ENCODE data around the gene STOML2.

Gene STOML2

GRCh38 chr9:35104586-35104985, 1.7 kb upstream of the STOML2 start:
- no peak overlapping the region for H3K4me3 ChIP-seq (ENCODE audit: low read depth, low read length)
- DNase-seq (ENCODE audit: low read depth): no peak
- TF ChIP-seq MYC (IDR thresholded peaks at IDR 0.05; ENCODE audit: low read depth, low read length): no peak
- TF ChIP-seq, protein P1, sequence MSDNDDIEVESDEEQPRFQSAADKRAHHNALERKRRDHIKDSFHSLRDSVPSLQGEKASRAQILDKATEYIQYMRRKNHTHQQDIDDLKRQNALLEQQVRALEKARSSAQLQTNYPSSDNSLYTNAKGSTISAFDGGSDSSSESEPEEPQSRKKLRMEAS (IDR thresholded peaks at IDR 0.05; ENCODE audit: low read depth, low read length): no peak
- TF ChIP-seq, protein P2, sequence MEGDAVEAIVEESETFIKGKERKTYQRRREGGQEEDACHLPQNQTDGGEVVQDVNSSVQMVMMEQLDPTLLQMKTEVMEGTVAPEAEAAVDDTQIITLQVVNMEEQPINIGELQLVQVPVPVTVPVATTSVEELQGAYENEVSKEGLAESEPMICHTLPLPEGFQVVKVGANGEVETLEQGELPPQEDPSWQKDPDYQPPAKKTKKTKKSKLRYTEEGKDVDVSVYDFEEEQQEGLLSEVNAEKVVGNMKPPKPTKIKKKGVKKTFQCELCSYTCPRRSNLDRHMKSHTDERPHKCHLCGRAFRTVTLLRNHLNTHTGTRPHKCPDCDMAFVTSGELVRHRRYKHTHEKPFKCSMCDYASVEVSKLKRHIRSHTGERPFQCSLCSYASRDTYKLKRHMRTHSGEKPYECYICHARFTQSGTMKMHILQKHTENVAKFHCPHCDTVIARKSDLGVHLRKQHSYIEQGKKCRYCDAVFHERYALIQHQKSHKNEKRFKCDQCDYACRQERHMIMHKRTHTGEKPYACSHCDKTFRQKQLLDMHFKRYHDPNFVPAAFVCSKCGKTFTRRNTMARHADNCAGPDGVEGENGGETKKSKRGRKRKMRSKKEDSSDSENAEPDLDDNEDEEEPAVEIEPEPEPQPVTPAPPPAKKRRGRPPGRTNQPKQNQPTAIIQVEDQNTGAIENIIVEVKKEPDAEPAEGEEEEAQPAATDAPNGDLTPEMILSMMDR (IDR thresholded peaks at IDR 0.05; ENCODE audit: low read depth, low read length): no peak
- no peak for TF ChIP-seq POLR2A (IDR thresholded peaks at IDR 0.05; ENCODE audit: extremely low read depth, insufficient read length)

GRCh38 chr9:35103660-35104191, 795 bp upstream of the STOML2 start:
- peak overlapping the region; percentile 95 for H3K4me3 ChIP-seq (ENCODE audit: low read depth, low read length)
- TF ChIP-seq, protein P1 (IDR thresholded peaks at IDR 0.05; ENCODE audit: low read depth, low read length): no peak
- TF ChIP-seq MYC (IDR thresholded peaks at IDR 0.05; ENCODE audit: low read depth, low read length) (no peak), POLR2A (IDR thresholded peaks at IDR 0.05; ENCODE audit: extremely low read depth, insufficient read length) (no peak)
- TF ChIP-seq, protein P2 (IDR thresholded peaks at IDR 0.05; ENCODE audit: low read depth, low read length): no peak
- no peak for DNase-seq (ENCODE audit: low read depth)

GRCh38 chr9:35102465-35102768, 514 bp downstream of the STOML2 start:
- DNase-seq (ENCODE audit: low read depth): no peak
- TF ChIP-seq, protein P1 (IDR thresholded peaks at IDR 0.05; ENCODE audit: low read depth, low read length): no peak
- no peak for TF ChIP-seq POLR2A (IDR thresholded peaks at IDR 0.05; ENCODE audit: extremely low read depth, insufficient read length)
- TF ChIP-seq, protein P2 (IDR thresholded peaks at IDR 0.05; ENCODE audit: low read depth, low read length): no peak
- no peak for TF ChIP-seq MYC (IDR thresholded peaks at IDR 0.05; ENCODE audit: low read depth, low read length)
- H3K4me3 ChIP-seq (ENCODE audit: low read depth, low read length): peak overlapping the region; percentile 95

- DNase-seq (ENCODE audit: low read depth): peak; percentile 23
- H3K4me3 ChIP-seq (ENCODE audit: low read depth, low read length): no peak overlapping the region
- TF ChIP-seq POLR2A (IDR thresholded peaks at IDR 0.05; ENCODE audit: extremely low read depth, insufficient read length) (no peak), MYC (IDR thresholded peaks at IDR 0.05; ENCODE audit: low read depth, low read length) (no peak)
- TF ChIP-seq, protein P1 (IDR thresholded peaks at IDR 0.05; ENCODE audit: low read depth, low read length): no peak
- TF ChIP-seq, protein P2 (IDR thresholded peaks at IDR 0.05; ENCODE audit: low read depth, low read length): no peak
These were observed 5.4 kb downstream of the STOML2 start for GRCh38 chr9:35097573-35097972.

DNA sequence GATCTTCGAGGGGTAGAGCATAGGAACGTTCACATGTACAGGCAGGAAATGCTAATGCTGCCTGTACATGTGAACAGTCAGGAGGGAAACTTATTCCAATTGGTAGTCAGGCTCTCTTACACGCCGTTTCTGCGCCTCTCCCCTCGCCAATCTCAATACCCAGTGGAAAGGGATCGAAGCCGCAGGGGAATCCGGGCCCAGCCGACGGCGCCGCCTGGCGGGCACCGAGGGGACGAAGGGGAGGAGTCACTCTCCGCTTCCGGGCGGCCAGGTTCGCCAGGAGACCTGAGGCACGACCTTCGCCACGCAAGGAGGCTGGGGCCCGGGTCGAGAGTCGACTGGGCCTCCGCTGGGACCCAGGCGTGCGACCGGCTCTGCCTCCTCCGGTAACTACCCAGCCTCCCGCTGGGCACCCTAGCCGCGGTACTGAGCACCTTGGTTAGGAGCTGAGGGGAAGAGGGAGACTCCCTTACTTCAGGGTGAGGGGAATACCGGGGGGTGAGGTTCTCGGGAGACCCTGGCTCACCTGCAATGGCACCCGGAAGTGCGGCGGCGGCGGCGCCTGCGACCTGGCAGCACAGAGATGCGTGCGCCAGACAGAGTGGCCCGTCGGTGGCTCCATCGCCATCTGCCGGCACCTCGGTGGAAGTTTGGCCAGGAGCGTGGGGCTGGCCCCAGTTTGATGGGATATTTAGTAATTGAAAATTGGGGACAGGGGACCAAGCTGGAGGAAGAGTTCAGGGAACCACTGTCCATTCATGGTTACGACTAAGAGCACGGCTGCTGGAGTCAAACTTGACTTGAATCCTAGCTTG, 6.7 kb downstream of the STOML2 start, which contains the start of gene PIGO:
PIGO (minus strand) TSS at position 557 of the 815 bp plus-strand sequence. CDS start 1,026 bp downstream, outside the sequence.
- DNase-seq (ENCODE audit: low read depth): peak; percentile 98
- TF ChIP-seq, protein P2 (IDR thresholded peaks at IDR 0.05; ENCODE audit: low read depth, low read length): peak; percentile 97
- TF ChIP-seq, protein P1 (IDR thresholded peaks at IDR 0.05; ENCODE audit: low read depth, low read length): peak; percentile 88
- TF ChIP-seq POLR2A (IDR thresholded peaks at IDR 0.05; ENCODE audit: extremely low read depth, insufficient read length) (peak; percentile 82), MYC (IDR thresholded peaks at IDR 0.05; ENCODE audit: low read depth, low read length) (peak; percentile 76)
- H3K4me3 ChIP-seq (ENCODE audit: low read depth, low read length): peak within 1 kb of the TSS; percentile 92
